GM21529 (cell line): ENCODE data around the gene PHLDA1.
A peak's percentile ranks its signal among the peaks of the same experiment; 100 is the strongest.

Source experiments
- ATAC-seq: cut with Tn5 transposase; IDR thresholded peaks from one replicate; pipeline ENCODE4 v1.9.1; 2021; ENCODE audit not compliant: unreplicated experiment

PHLDA1 gene

DNA sequence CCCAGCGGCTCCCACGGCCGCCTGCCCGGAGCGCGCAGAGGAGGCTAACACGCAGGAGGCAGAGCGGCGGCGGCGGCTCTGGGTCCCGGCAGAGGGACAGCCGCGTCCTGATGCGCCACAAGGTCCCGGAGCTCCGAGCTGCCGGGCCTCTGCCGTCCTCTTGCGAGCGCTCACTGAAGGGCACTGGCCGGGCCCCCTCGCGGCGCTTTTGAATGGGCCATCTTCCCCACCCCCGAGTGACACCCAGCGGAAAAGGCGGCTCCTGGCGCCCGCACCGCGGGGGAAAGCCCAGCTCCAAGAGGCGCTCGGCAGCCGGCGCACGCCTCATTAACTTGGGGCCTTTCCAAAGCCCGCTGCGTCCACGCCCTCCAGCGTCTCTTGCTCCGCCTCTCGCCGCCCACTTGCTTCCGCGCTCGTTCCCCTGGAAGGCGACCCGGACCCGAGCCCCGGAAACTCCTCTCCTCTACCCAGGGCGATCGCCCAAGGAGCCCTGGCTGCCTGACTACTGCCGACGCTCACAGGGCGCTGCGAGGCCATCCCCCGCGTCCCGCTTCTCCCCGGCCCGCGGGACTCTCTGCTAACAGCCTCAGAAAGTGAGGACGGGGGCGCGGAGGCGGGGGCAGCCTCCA, at the start of gene PHLDA1:
Gene PHLDA1, minus strand, starts transcription at position 363 of the 629 bp plus-strand sequence.
- peak; percentile 79 for ATAC-seq

DNA sequence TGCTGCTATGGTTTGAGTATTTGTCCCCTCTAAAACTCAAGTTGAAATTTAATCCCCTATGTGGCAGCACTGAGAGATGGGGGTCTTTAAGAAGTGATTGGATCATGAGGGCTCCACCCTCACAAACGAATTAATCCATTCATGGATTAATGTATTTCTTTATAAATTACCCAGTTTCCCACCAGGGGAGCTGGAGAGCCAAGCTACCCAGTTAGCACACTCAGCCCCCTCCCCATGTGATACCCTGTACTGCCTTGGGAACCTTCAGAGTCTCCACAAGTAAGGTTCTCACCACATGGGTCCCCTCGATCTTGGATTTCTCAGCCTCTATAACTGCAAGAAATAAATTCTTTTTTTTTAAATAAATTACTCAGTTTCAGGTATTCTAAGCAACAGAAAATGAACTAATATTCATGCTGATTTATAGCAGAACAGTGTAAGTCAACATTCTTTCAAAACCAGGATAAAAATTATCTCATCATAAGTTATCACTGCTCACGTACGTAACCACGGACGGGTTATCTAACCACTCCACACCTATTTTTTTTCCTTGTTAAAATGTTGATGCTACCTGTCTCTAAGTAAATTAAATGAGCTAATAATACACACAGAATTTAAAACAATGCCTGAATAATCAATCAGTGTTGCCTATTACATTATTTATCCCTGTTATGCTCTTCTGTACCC, 49.3 kb upstream of the PHLDA1 start:
- no peak for ATAC-seq

DNA sequence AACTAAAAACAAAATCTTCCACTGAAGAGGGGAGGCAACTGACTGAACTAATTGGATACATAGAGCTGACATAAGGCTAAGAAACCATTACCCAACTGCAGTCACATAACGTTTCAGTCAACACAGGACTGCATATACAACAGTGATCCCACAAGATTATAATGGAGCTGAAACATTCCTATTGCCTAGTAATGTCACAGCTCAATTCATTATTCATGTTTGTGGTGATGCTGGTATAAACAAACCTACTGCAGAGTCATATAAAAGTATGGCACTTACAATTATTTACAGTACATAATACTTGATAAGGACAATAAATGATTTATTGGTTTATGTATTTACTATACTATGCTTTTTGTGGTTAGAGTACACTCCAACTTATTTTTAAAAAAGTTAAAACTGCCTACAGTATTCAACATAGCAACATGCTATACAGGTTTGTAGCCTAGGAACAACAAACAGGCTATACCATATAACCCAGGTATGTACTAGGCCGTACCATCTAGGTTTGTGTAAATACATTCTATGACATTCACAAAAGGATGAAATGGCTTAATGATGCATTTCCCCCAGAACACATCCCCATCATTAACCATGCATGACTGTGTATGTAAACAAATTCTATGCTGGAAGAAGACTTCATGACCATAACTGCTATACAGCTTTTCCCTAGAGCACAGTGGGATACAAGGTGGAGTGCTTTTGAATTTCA, 48.6 kb upstream of the PHLDA1 start:
- no peak for ATAC-seq

DNA sequence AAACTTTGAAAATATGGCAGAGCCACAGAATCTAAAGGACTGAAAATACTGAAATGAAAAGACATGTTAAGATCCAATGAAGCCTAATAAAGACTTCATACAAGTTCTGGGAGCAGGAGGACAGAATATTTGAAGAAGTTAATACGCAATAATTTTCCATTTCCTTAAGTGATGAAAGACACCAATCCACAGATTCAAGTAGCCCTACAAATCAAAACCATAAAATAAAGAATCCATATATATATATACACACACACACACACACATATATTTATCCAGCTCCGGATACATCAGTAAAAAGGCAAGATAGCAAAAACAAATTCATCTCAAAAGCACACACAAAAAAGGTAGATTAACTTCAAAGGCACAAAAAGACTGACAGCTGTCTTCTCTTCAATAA, 47.2 kb upstream of the PHLDA1 start:
- ATAC-seq: no peak

DNA sequence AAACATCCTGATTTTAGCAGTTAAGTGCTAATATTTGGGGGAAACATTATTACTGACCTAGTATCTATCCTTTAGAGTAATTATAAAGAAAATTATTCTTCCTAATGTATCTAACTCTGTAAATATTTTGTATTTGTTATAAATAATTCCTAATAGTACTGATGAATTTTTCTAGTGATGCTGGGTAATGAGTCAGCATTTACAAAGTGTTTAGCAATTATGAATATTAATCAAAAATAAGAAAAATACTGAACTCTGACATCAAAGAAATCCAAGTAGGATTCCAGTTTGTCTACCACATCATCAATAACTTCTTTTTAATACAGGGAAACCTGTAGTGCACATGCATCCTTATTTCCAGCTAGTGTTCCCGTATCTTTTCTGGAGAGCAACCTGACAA, 43.9 kb upstream of the PHLDA1 start:
- ATAC-seq: no peak

DNA sequence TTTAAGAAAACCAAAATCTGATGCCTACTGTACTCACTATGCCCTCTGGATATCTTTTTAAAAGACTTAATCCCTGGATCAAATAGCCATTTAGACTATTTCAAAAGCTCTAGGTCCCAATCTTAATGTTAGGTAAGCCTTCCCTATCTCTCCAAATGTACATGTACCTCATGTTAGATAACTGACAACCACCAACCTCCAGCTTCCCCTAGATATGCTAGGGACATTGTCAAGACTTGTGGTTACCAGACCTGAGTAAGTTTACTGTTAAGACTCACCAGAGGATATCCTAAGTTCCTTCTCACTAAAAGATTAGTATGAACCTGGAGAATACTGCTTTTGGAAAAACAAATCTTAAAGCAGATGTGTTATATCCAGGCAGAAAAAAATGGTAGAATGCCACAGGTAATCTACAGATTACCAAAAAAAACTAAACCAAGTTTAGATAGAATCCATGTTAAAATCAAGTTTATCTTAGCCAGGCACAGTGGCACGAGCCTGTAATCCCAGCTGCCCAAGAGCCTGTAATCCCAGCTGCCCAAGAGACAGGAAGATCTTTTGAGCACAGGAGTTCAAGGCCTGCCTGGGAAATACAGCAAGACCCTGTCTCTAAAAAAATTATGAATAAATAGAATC, 43.2 kb upstream of the PHLDA1 start:
- ATAC-seq: no peak

DNA sequence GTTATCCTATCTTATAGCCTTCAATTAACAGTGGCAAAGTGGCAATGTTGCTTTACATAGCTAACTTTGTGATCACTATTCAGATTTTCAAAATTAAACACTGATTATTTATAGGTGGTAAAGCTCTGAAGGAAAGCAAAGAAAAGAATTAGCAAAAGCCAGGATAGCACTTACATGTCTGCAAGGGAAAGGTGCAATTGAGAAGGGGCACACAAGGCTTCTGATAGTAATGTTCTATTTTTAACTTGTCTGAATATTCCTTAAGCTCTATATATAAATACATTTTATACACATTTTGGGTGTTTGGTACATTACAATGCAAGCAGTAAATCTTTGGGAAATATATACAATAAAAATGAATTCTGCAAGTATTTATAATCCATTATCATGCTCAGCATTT, 42.0 kb upstream of the PHLDA1 start:
- no peak for ATAC-seq

DNA sequence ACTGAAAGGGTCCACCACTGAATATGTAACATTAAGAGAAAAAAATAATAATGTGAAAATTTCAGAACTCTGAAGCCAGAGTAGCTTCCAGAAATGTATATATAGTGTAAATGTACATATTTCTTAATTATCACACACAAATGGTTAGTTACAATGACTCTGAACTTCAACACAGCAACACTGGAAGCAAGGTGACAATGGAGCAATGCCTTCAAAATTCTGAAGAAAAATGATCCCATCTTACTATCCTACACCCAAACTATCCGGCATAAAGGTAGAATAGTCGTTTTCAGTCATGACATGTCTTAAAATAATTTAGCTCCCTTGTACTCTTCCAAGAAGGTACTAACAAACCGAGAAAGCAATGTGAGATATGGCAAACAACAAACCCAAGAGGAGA, 41.0 kb upstream of the PHLDA1 start:
- no peak for ATAC-seq

DNA sequence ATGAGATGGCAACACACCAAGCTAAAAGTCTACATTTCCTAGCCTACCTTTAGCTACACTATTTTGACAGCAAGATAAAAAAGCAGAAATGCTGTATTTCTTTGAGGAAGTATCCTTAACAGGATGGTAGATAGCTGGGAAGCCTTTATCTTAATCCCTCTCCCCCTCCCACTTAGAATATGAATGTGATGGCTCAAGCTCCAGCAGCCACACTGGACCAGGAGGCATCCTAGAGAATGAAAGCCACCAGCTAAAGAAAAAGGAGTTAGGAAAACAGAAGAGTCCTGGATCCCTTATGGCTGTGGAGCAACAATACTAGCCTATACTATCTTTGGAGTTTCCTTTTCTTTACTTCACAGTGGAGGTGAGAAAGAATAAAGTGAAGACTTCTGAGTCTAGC, 37.8 kb upstream of the PHLDA1 start:
- no peak for ATAC-seq

DNA sequence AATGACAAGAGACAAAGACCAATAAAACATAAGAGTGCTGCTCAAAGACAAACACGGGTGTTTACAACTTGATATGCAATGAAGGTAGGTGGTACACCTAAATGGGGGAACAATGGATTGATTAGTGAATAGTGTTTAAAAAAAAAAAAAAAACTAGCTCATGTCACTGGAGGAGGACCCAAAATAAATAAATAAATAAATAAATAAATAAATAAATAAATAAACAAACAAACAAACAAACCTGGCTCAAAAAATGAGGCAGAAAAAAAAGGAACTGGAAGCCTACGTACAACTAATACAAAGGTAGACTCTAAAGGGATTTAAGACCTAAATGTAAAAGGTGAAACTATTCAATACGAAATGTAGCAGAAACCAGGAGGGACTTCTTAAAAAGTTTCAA, 34.3 kb upstream of the PHLDA1 start:
- no peak for ATAC-seq

DNA sequence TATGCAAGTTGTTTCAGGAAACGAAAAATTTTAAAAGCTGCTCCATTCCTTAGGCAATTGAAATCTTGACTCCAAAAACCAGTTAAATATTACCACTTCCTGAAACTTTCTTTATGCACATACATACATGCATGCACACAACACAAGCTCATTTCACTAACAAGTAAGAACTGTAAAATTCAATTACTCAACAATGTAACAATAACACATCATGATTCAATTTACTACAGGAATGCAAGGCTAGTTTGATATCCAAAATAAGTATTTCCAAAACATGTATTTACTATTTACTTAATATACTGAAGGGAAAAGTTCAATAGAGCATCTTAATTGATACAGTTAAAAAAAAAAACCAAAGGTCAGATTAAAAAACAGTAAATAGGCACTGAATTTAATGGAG, 33.3 kb upstream of the PHLDA1 start:
- no peak for ATAC-seq

DNA sequence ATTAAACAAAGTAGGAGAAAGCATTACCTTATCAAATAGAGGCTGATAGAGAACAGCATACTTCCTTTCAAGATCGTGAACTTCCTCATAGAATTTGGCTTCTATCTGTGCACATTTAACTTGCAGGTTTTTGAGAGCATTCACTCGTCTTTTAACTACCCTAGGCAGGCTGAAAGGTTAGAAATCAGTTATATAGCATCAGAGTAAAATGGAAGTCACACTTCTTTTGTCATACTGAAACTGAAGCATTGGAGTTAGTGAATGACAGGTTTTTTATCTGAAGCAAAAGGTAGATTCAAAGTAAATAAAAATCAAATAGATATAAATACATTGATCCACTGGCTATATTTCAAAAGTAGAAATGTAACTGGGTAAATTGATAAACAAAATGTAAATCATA, 28.5 kb upstream of the PHLDA1 start:
- no peak for ATAC-seq

DNA sequence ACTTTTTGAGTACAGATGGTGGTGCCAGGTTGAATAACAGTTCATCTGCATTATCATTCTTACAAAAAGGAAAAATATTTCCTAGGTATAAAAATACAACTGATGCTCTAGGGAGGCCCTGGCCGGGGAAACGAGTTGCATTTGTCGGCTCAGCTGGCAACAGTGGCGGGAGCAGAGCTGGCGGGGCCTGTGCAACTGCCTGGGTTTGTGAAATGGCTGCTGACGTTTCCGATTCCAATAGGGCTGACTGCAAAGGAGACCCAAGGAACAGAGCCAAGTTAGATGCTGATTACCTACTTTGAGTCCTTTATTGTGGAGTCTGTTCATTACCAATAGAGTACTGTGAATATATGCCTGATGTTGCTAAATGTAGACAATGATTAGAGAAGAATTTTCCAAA, 25.8 kb upstream of the PHLDA1 start:
- ATAC-seq: no peak

DNA sequence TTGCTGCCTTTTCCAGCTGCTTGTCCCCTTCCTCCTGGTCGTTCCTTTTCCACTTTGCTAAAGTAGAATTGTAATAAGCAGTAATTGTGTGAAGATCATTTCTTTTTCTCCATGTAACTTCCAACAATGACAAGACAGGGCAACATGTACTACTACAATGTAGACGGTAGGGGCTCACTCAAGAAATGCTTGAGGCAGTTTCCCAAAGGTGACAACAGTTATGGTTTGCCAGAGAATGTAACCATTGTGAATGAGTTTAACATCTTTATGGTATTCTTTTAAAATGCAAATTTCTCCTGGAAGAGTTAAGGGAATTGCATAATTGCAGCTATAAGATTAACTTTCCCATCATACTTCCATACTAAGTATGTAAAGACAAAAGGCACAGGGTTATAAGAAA, 23.8 kb upstream of the PHLDA1 start:
- no peak for ATAC-seq

DNA sequence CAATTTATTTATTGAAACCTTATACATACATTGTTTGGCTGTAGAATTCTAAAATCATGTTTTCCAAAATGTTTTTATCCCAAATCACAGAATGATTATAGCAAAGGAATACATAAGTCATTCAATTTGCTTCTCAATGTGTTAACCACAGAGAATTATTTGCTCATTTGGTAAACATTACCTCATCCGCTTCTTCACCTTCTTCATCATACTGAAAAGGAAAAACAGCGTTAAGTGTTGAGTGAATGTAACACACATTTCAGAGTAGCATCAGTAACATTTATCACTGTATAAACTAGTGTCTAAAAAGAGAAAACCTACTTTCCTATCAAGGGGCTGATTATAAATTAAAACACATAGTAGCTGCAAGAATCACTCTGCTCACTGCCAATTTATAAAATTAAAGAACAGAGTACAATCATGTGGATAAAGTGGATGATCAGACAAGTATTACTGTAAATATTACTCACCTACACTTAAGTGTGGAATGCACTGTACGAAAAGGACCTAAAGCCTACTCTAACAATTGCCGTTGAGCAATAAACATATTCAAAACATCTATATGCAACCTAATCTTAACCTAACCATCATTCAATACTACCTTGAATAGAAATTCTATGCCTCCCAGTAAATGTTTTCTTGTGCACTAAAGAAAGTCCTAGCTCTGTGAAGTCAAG, 18.1 kb upstream of the PHLDA1 start:
- no peak for ATAC-seq

DNA sequence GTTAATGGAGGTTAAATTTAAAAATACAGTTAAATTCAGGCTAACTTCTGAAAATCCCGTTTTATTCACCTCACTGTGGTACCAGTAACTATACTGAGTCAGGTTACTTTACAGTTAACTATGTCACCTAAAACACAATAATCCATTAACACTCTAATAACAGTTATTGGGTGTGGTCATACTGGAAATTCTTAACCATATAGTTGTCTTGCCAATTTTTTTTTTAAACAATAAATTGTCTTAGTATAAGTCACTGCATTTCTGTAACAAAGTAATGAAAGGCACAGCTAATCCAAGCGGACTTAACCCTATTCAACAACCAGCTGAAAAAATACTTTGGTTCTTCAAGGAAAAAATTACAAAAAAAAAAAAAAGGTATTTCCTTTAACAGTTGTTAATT, 16.2 kb upstream of the PHLDA1 start:
- no peak for ATAC-seq

DNA sequence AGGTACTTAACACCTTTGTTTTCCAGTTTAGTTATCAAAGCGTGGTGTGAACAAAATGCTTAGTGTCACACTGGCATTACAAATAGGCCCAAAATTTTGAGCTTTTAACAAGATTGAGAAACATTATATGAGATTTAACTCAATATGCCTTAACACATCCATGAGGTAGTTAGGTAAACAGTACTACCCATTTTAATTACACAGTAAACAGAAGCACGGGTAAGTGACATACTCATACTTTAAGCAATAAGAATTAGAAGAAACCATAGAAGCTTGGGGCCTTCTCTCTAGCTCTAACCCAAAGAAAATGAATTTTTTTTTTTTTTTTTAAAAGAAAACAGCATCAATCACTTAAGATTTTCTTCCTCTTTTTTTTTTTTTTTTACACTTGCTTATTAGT, 15.5 kb upstream of the PHLDA1 start:
- ATAC-seq: no peak

DNA sequence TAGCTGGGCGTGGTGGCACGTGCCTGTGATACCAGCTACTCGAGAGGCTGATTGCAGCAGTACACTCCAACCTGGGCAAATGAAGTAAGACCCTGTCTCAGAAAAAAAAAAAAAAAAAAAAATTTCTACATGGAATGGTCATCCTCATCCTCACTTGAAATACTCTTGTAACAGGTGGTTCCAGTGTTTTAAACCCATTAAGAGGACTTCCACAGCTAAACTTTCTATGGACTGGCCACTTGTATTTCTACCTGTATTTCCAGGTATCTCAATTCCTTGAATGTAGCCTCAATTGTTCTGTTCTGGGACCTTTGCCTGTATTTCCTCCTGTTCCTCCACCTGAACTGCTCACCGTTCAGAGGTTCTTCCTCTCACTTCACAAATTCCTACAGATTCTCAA, 11.8 kb upstream of the PHLDA1 start:
- no peak for ATAC-seq

DNA sequence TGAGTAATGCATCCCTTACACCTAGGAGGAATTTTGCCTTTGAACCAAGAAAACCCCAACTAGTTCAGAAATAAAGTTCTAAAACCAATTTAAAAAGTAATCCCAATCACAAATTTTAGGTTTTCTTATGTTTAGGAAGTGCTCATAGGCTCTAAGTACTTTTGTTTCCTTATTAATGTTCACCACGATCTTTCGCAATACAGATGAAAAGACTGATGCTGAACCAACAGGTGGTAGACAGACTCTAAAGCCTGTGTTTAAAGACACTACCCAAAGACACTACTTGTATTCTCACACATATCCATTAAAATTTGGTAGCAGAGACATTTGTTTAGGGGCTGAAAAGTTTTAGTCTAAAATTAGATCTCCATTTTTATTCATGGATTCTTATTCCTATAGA, 10.6 kb upstream of the PHLDA1 start:
- no peak for ATAC-seq

DNA sequence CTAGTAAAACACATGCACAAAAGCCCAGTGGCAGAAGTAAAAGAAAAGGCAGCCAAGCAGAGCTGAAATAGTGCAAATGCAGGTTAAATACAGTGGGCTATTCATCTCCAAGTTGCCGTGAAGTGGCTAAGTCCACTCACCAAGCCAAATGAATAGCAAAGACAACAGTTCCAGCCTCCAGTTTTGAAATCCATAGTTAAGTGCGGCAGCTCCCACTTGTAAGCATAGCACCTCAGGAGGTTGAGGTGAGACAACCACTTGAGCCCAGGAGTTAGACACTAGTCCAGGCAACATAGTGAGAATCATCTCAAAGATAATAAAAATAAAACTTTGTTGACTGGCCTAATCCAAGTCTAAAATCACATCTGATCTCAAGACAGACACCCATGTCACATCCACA, 9.8 kb upstream of the PHLDA1 start:
- no peak for ATAC-seq

DNA sequence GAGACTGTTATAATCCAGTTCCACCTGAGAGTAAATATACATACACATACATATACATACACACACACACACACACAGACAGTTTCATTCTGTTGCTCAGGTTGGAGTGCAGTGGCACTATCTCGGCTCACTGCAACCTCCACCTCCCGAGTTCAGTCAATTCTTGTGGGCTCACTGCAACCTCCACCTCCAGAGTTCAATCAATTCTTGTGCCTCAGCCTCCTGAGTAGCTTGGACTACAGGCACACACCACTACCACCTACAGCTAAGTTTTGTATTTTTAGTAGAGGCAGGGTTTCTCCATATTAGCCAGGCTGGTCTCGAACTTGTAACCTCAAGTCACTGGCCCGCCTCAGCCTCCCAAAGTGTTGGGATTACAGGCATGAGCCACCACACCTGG, 8.9 kb upstream of the PHLDA1 start:
- no peak for ATAC-seq
